Esophagus muscularis mucosa (tissue), 4 donors: ENCODE data around the gene TMEM45A.

Source experiments
- EP300 ChIP-seq: sonication (generic); formaldehyde crosslinking; IDR thresholded peaks from one replicate; pipeline ENCODE4 v1.6.1; 2017; ENCODE audit warnings: antibody characterized with exemption
- POLR2A ChIP-seq: fragments of 450-650 bp; IDR thresholded peaks from one replicate; pipeline ENCODE4 v1.6.1; 2017; ENCODE audit warnings: antibody characterized with exemption, moderate library complexity, mild to moderate bottlenecking, low read depth
- POLR2AphosphoS5 ChIP-seq, 2 donors: sonication (generic); formaldehyde crosslinking; IDR thresholded peaks; one replicate each; pipeline ENCODE4 v1.6.1; 2017; ENCODE audit warnings: antibody characterized with exemption in 2 of 2
- TF ChIP-seq, protein P1 (sequence below), 3 experiments: fragments of 200-600 bp in 2 of 3; fragments of 450-650 bp in 1 of 3; sonication (generic) in 2 of 3; IDR thresholded peaks; one replicate each; pipeline ENCODE4 v1.5.1; 2017 to 2019; ENCODE audit warnings: antibody characterized with exemption in 3 of 3, mild to moderate bottlenecking in 2 of 3, moderate library complexity in 1 of 3

DNA sequence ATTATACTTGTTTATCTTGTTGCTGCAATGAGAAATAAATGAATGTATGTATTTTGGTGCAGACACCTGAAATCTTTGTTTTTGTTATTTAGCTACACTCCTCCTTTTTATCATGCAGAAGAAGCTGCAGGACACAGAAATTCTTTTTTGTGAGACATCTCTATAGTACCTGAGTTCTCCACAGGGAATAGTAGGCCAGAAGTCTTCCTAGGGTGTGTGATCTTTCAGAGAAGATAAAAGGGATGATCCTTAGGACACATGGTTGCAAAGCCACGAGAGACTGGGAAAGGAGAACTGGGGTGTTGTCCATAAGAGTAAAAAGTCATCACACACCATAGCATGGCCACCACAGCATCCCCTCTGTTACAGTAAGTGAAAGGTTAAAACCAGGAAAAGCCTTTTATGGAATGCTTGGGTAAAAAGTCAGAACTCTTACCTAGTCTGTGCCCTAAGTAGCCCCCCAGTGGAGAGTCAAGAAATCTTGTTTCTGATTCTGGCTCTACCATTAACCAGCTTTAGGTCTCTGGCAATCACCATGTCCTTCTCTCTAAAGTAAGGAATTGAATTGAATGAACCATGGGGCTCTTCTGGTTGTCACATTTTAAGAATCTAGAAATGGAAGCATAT, 85.1 kb downstream of the TMEM45A start:
- TF ChIP-seq, protein P1, sequence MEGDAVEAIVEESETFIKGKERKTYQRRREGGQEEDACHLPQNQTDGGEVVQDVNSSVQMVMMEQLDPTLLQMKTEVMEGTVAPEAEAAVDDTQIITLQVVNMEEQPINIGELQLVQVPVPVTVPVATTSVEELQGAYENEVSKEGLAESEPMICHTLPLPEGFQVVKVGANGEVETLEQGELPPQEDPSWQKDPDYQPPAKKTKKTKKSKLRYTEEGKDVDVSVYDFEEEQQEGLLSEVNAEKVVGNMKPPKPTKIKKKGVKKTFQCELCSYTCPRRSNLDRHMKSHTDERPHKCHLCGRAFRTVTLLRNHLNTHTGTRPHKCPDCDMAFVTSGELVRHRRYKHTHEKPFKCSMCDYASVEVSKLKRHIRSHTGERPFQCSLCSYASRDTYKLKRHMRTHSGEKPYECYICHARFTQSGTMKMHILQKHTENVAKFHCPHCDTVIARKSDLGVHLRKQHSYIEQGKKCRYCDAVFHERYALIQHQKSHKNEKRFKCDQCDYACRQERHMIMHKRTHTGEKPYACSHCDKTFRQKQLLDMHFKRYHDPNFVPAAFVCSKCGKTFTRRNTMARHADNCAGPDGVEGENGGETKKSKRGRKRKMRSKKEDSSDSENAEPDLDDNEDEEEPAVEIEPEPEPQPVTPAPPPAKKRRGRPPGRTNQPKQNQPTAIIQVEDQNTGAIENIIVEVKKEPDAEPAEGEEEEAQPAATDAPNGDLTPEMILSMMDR (IDR thresholded peaks at IDR 0.05), result no peak
- TF ChIP-seq POLR2A, result no peak
- no peak for TF ChIP-seq EP300
- TF ChIP-seq POLR2AphosphoS5 (IDR thresholded peaks at IDR 0.05), result no peak
